ENCODE measurements around the gene TMEM183A. TPM values are rescaled to one million over a fixed set of nuclear protein-coding genes. Genes with fewer than 3 reads are reported as not detected.
A peak's percentile ranks its signal among the peaks of the same experiment; 100 is the strongest.

Gene TMEM183A
- total and polyA plus RNA-seq, 4 donors = 29.4 to 63.9 (median 51.7) TPM

DNA sequence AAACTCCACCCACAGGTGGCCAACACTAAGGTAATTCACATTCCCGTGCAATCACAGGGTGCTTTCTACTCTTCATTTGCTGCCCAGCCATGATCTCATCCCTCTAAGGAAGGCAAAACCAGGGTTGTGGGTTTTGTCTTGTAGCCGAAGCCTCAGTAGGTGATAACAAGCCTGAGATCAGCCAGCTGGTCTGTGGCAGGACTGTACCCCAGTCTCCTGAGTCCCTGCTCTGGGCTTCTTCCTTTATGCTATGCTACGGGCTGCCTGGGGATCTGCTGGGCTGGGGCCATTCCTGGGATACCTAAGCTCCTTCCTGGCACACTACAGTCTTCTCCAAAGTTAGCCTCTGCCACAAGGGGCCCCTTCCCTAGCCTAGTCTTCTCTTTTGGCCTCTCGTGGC is 29.0 kb downstream of the TMEM183A start:
- WGBS, 2 donors = 68 to 75% methylated on average over 4 of the region's 4 CpGs
- H3K27ac ChIP-seq (ENCODE audit: low read depth in 1 of 2, low read length in 1 of 2) = peak overlapping the region in 1 of 2 donors; percentile 22
- ATAC-seq (ENCODE audit: insufficient read depth, low FRiP score) (no peak), DNase-seq (peak in 1 of 3 donors; percentile 16)
- TF ChIP-seq, protein P1, sequence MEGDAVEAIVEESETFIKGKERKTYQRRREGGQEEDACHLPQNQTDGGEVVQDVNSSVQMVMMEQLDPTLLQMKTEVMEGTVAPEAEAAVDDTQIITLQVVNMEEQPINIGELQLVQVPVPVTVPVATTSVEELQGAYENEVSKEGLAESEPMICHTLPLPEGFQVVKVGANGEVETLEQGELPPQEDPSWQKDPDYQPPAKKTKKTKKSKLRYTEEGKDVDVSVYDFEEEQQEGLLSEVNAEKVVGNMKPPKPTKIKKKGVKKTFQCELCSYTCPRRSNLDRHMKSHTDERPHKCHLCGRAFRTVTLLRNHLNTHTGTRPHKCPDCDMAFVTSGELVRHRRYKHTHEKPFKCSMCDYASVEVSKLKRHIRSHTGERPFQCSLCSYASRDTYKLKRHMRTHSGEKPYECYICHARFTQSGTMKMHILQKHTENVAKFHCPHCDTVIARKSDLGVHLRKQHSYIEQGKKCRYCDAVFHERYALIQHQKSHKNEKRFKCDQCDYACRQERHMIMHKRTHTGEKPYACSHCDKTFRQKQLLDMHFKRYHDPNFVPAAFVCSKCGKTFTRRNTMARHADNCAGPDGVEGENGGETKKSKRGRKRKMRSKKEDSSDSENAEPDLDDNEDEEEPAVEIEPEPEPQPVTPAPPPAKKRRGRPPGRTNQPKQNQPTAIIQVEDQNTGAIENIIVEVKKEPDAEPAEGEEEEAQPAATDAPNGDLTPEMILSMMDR (IDR thresholded peaks at IDR 0.05; ENCODE audit: control extremely low read depth, extremely low read depth) = no peak
- peaks cover 0 to 2% (median 0%) of the 10 kb centered on the region in 4 donors for H3K9me3 ChIP-seq (ENCODE audit: control insufficient read depth in 4 of 4, insufficient read depth in 3 of 4, low read length in 3 of 4)
- no peak overlapping the region for H3K9ac ChIP-seq (ENCODE audit: insufficient read depth in 1 of 2, low read length in 2 of 2)
- H3K4me1 ChIP-seq (ENCODE audit: control insufficient read depth in 5 of 5, insufficient read depth in 5 of 5, low read length in 5 of 5) = peaks cover 0 to 3% (median 0%) of the 10 kb centered on the region in 5 donors
- no peaks in the 10 kb centered on the region for H3K36me3 ChIP-seq (ENCODE audit: control insufficient read depth in 4 of 4, insufficient read depth in 4 of 4, low read length in 4 of 4)
- H3K27me3 ChIP-seq (ENCODE audit: control insufficient read depth in 3 of 3, insufficient read depth in 3 of 3, low read length in 2 of 3) = no peaks in the 10 kb centered on the region
- H3K4me3 ChIP-seq = no peak overlapping the region

DNA sequence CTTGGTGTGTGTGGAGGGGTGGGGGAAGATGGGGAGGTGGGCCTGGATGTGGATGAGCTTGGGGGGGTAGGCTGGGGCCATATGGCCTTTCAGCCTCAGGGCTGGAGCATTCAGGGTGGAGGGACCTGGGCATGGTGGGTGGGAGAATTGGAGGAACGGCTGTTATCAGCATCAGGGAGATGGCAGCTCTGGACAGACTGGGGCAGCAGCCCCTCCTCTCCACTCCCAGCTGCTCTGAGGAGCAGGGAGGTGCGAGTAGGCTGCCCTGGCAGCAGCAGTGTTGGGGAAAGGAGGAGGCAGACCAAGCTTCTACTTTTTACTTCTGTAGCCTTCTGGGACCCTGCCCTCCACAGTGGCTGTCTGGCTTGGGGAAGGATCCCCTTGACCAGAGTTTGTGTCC is 29.4 kb downstream of the TMEM183A start:
- DNase-seq = peak in 1 of 3 donors; percentile 16

DNA sequence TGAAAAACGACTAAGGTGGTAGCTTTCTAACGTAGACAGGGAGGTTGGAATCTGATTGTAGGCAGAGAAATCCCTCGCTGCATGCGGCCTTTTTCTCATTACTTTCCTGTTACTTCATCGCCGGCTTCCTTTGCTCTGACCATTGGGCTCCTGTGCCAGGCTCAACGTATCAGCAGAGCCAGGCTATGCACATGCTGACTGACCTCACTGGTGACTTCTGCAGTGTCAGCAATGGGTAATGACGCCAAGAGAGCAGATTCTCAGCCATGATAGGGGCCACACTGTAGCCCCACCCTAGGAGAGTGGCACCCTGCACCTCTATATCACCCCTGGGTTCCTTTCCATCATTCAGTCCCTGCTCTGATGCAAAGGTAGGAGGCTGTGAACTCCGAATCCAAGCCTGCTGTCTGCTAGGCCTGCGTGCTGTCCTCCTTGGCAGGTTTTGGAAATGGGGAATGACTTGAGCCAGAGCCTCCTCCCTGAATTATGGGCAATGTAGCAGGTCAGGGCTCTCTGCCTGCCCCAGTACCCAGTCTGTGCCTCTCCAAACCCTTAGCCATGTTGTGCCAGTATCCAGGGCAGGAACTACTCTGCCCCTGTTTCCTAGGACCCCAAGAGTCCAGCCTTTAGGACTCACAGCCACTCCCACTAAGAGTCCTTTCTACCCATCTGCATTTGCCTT is 30.5 kb downstream of the TMEM183A start:
- H3K9ac ChIP-seq (ENCODE audit: insufficient read depth in 1 of 2, low read length in 2 of 2) = no peak overlapping the region
- peaks cover 0 to 2% (median 0%) of the 10 kb centered on the region in 4 donors for H3K9me3 ChIP-seq (ENCODE audit: control insufficient read depth in 4 of 4, insufficient read depth in 3 of 4, low read length in 3 of 4)
- H3K4me1 ChIP-seq (ENCODE audit: control insufficient read depth in 5 of 5, insufficient read depth in 5 of 5, low read length in 5 of 5) = peaks cover 0 to 3% (median 0%) of the 10 kb centered on the region in 5 donors
- no peak for ATAC-seq (ENCODE audit: insufficient read depth, low FRiP score)
- DNase-seq = no peak
- no peak overlapping the region for H3K4me3 ChIP-seq
- TF ChIP-seq, protein P1 (IDR thresholded peaks at IDR 0.05; ENCODE audit: control extremely low read depth, extremely low read depth) = no peak
- WGBS, 2 donors = 57 to 77% methylated on average over 10 of the region's 10 CpGs
- no peaks in the 10 kb centered on the region for H3K27me3 ChIP-seq (ENCODE audit: control insufficient read depth in 3 of 3, insufficient read depth in 3 of 3, low read length in 2 of 3)
- H3K27ac ChIP-seq (ENCODE audit: low read depth in 1 of 2, low read length in 1 of 2) = peak overlapping the region in 1 of 2 donors; percentile 86
- no peaks in the 10 kb centered on the region for H3K36me3 ChIP-seq (ENCODE audit: control insufficient read depth in 4 of 4, insufficient read depth in 4 of 4, low read length in 4 of 4)

More for the DNA sequence above, 29.4 kb downstream of the TMEM183A start:
- Histone ChIP-seq H3K9ac (ENCODE audit: insufficient read depth in 1 of 2, low read length in 2 of 2) (no peak overlapping the region), H3K9me3 (ENCODE audit: control insufficient read depth in 4 of 4, insufficient read depth in 3 of 4, low read length in 3 of 4) (peaks cover 0 to 2% (median 0%) of the 10 kb centered on the region in 4 donors), H3K36me3 (ENCODE audit: control insufficient read depth in 4 of 4, insufficient read depth in 4 of 4, low read length in 4 of 4) (no peaks in the 10 kb centered on the region), H3K27me3 (ENCODE audit: control insufficient read depth in 3 of 3, insufficient read depth in 3 of 3, low read length in 2 of 3) (no peaks in the 10 kb centered on the region), H3K4me1 (ENCODE audit: control insufficient read depth in 5 of 5, insufficient read depth in 5 of 5, low read length in 5 of 5) (peaks cover 0 to 3% (median 0%) of the 10 kb centered on the region in 5 donors), H3K27ac (ENCODE audit: low read depth in 1 of 2, low read length in 1 of 2) (no peak overlapping the region), H3K4me3 (no peak overlapping the region)
- 39 to 58% methylated on average over 2 of the region's 2 CpGs for WGBS, 2 donors
- TF ChIP-seq, protein P1 (IDR thresholded peaks at IDR 0.05; ENCODE audit: control extremely low read depth, extremely low read depth) = no peak
- no peak for ATAC-seq (ENCODE audit: insufficient read depth, low FRiP score)
